ENCODE measurements around the gene ELOVL7.

GRCh38 chr5:60823574-60823973, 20.5 kb downstream of the ELOVL7 start:
- TF ChIP-seq CTCF (IDR thresholded peaks at IDR 0.05 in 8 of 11, conservative IDR thresholded peaks at IDR 0.05 in 3 of 11) (no peak), POLR2A (IDR thresholded peaks at IDR 0.05) (no peak)
